ENCODE data around the gene PARD3B. TPM values are rescaled to one million over a fixed set of nuclear protein-coding genes. Genes with fewer than 3 reads are reported as not detected.

The PARD3B gene
- total and polyA plus RNA-seq, 2 experiments from 2014 or later = 3.5 to 4.4 TPM

DNA sequence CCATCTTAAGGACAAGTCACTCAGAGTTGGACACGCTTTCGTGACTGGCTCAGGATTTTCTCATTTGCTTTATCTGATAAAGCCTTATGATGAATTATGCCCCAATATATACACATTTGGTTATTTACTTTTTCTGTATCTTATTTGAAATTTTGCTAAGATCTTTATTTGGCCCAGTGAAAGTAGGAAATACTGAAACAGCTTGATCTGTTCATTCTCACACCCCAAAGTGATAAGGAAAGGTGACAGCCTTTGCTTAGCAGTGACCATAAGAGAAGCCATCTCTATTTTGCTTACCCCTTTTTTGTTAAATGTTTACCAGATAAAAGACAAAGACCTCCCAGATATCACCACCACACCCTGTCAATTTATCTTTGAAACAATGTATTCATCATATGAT lies 428.3 kb downstream of the PARD3B start:
- TF ChIP-seq, protein P1, sequence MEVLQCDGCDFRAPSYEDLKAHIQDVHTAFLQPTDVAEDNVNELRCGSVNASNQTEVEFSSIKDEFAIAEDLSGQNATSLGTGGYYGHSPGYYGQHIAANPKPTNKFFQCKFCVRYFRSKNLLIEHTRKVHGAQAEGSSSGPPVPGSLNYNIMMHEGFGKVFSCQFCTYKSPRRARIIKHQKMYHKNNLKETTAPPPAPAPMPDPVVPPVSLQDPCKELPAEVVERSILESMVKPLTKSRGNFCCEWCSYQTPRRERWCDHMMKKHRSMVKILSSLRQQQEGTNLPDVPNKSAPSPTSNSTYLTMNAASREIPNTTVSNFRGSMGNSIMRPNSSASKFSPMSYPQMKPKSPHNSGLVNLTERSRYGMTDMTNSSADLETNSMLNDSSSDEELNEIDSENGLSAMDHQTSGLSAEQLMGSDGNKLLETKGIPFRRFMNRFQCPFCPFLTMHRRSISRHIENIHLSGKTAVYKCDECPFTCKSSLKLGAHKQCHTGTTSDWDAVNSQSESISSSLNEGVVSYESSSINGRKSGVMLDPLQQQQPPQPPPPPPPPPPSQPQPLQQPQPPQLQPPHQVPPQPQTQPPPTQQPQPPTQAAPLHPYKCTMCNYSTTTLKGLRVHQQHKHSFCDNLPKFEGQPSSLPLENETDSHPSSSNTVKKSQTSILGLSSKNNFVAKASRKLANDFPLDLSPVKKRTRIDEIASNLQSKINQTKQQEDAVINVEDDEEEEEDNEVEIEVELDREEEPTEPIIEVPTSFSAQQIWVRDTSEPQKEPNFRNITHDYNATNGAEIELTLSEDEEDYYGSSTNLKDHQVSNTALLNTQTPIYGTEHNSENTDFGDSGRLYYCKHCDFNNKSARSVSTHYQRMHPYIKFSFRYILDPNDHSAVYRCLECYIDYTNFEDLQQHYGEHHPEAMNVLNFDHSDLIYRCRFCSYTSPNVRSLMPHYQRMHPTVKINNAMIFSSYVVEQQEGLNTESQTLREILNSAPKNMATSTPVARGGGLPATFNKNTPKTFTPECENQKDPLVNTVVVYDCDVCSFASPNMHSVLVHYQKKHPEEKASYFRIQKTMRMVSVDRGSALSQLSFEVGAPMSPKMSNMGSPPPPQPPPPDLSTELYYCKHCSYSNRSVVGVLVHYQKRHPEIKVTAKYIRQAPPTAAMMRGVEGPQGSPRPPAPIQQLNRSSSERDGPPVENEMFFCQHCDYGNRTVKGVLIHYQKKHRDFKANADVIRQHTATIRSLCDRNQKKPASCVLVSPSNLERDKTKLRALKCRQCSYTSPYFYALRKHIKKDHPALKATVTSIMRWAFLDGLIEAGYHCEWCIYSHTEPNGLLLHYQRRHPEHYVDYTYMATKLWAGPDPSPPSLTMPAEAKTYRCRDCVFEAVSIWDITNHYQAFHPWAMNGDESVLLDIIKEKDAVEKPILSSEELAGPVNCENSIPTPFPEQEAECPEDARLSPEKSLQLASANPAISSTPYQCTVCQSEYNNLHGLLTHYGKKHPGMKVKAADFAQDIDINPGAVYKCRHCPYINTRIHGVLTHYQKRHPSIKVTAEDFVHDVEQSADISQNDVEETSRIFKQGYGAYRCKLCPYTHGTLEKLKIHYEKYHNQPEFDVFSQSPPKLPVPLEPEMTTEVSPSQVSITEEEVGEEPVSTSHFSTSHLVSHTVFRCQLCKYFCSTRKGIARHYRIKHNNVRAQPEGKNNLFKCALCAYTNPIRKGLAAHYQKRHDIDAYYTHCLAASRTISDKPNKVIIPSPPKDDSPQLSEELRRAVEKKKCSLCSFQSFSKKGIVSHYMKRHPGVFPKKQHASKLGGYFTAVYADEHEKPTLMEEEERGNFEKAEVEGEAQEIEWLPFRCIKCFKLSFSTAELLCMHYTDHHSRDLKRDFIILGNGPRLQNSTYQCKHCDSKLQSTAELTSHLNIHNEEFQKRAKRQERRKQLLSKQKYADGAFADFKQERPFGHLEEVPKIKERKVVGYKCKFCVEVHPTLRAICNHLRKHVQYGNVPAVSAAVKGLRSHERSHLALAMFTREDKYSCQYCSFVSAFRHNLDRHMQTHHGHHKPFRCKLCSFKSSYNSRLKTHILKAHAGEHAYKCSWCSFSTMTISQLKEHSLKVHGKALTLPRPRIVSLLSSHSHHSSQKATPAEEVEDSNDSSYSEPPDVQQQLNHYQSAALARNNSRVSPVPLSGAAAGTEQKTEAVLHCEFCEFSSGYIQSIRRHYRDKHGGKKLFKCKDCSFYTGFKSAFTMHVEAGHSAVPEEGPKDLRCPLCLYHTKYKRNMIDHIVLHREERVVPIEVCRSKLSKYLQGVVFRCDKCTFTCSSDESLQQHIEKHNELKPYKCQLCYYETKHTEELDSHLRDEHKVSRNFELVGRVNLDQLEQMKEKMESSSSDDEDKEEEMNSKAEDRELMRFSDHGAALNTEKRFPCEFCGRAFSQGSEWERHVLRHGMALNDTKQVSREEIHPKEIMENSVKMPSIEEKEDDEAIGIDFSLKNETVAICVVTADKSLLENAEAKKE (CRISPR knock-in tag; IDR thresholded peaks at IDR 0.05) = no peak
- TF ChIP-seq, protein P2, sequence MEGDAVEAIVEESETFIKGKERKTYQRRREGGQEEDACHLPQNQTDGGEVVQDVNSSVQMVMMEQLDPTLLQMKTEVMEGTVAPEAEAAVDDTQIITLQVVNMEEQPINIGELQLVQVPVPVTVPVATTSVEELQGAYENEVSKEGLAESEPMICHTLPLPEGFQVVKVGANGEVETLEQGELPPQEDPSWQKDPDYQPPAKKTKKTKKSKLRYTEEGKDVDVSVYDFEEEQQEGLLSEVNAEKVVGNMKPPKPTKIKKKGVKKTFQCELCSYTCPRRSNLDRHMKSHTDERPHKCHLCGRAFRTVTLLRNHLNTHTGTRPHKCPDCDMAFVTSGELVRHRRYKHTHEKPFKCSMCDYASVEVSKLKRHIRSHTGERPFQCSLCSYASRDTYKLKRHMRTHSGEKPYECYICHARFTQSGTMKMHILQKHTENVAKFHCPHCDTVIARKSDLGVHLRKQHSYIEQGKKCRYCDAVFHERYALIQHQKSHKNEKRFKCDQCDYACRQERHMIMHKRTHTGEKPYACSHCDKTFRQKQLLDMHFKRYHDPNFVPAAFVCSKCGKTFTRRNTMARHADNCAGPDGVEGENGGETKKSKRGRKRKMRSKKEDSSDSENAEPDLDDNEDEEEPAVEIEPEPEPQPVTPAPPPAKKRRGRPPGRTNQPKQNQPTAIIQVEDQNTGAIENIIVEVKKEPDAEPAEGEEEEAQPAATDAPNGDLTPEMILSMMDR (conservative IDR thresholded peaks at IDR 0.05; ENCODE audit: low read depth in 2 of 2) = no peak
- no peak for TF ChIP-seq STAT1 (IDR thresholded peaks at IDR 0.05; ENCODE audit: unreplicated experiment)
- TF ChIP-seq CREB1 (CRISPR knock-in tag; IDR thresholded peaks at IDR 0.05; ENCODE audit: low read depth) = no peak
- TF ChIP-seq, protein P3, sequence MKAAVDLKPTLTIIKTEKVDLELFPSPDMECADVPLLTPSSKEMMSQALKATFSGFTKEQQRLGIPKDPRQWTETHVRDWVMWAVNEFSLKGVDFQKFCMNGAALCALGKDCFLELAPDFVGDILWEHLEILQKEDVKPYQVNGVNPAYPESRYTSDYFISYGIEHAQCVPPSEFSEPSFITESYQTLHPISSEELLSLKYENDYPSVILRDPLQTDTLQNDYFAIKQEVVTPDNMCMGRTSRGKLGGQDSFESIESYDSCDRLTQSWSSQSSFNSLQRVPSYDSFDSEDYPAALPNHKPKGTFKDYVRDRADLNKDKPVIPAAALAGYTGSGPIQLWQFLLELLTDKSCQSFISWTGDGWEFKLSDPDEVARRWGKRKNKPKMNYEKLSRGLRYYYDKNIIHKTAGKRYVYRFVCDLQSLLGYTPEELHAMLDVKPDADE (IDR thresholded peaks at IDR 0.05) = no peak
- TF ChIP-seq NANOG (IDR thresholded peaks at IDR 0.05; ENCODE audit: borderline replicate concordance) = no peak
- TF ChIP-seq, protein P4, sequence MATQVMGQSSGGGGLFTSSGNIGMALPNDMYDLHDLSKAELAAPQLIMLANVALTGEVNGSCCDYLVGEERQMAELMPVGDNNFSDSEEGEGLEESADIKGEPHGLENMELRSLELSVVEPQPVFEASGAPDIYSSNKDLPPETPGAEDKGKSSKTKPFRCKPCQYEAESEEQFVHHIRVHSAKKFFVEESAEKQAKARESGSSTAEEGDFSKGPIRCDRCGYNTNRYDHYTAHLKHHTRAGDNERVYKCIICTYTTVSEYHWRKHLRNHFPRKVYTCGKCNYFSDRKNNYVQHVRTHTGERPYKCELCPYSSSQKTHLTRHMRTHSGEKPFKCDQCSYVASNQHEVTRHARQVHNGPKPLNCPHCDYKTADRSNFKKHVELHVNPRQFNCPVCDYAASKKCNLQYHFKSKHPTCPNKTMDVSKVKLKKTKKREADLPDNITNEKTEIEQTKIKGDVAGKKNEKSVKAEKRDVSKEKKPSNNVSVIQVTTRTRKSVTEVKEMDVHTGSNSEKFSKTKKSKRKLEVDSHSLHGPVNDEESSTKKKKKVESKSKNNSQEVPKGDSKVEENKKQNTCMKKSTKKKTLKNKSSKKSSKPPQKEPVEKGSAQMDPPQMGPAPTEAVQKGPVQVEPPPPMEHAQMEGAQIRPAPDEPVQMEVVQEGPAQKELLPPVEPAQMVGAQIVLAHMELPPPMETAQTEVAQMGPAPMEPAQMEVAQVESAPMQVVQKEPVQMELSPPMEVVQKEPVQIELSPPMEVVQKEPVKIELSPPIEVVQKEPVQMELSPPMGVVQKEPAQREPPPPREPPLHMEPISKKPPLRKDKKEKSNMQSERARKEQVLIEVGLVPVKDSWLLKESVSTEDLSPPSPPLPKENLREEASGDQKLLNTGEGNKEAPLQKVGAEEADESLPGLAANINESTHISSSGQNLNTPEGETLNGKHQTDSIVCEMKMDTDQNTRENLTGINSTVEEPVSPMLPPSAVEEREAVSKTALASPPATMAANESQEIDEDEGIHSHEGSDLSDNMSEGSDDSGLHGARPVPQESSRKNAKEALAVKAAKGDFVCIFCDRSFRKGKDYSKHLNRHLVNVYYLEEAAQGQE (IDR thresholded peaks at IDR 0.05; ENCODE audit: unreplicated experiment) = no peak
- TF ChIP-seq EZH2 (IDR thresholded peaks at IDR 0.05; ENCODE audit: low read depth, unreplicated experiment) = no peak
- TF ChIP-seq JUNB (IDR thresholded peaks at IDR 0.05; ENCODE audit: unreplicated experiment) = no peak
- no peak for TF ChIP-seq POLR2AphosphoS5 (IDR thresholded peaks at IDR 0.05; ENCODE audit: low read depth)
- TF ChIP-seq ZNF114 (CRISPR knock-in tag; IDR thresholded peaks at IDR 0.05) = no peak
- TF ChIP-seq ZNF331 (CRISPR knock-in tag; IDR thresholded peaks at IDR 0.05; ENCODE audit: low read depth) = no peak
- no peak for TF ChIP-seq EZH2phosphoT487 (IDR thresholded peaks at IDR 0.05; ENCODE audit: unreplicated experiment)
- Histone ChIP-seq H3K4me3 (no peak overlapping the region), H3K36me3 (ENCODE audit: insufficient read depth) (no peaks in the 10 kb centered on the region), H3K27ac (ENCODE audit: low read depth) (no peak overlapping the region), H3F3A (replicated peaks; ENCODE audit: low read depth) (no peaks in the 10 kb centered on the region), H2AFZ (no peak overlapping the region), H3K9me2 (ENCODE audit: insufficient read depth) (no peaks in the 10 kb centered on the region), H4K20me1 (replicated peaks; ENCODE audit: insufficient read depth) (no peaks in the 10 kb centered on the region), H3K4me2 (no peak overlapping the region), H3K27me3 (ENCODE audit: insufficient read depth) (no peaks in the 10 kb centered on the region), H3K79me2 (replicated peaks; ENCODE audit: insufficient read depth) (no peaks in the 10 kb centered on the region), H3K4me1 (ENCODE audit: insufficient read depth) (0 out of 2 replicates have a peak, but pooled peaks cover 6% of the 10 kb centered on the region)
- H3K4me3 Mint-ChIP-seq = no peak overlapping the region
- H3K36me3 Mint-ChIP-seq (ENCODE audit: low read depth) = no peaks in the 10 kb centered on the region
- DNase-seq (ENCODE audit: low spot score) (no peak), ATAC-seq (no peak)
- peaks cover 15% of the 10 kb centered on the region for H3K4me1 Mint-ChIP-seq
- H3K27me3 Mint-ChIP-seq (ENCODE audit: insufficient read depth, low read depth, poor library complexity) = no peaks in the 10 kb centered on the region
- no peaks in the 10 kb centered on the region for H3K9me3 Mint-ChIP-seq
- H3K27ac Mint-ChIP-seq = no peak overlapping the region
